Activated naive CD8-positive, alpha-beta T cell treated with anti-CD3 and anti-CD28 coated beads for 36 hours (primary cell): Measurements from ENCODE around the gene RHOBTB3. TPM values are rescaled to one million over a fixed set of nuclear protein-coding genes. Genes with fewer than 3 reads are reported as not detected.

Experiments
- total RNA-seq, 2 experiments: library from RNA; stranded (reverse); gene quantifications; one replicate each; pipeline ENCODE4 v1.2.3, GENCODE V29; 2021

Gene RHOBTB3
- total RNA-seq, 2 experiments from 2014 or later = 0.52 to 0.78 TPM

Other genes with a start within 250 kb of the RHOBTB3 start
- 10 to 100 TPM; 66.5 to 68.7 TPM for gene SKIC3, start 176.4 kb upstream of the RHOBTB3 start, total RNA-seq
- gene ARSK, start 176.2 kb upstream of the RHOBTB3 start, total RNA-seq = 1 to 10 TPM; 4.1 to 5.2 TPM
- gene GPR150, start 111.2 kb upstream of the RHOBTB3 start, total RNA-seq = under 1 TPM; 0.34 to 0.52 TPM
- gene RFESD, start 84.6 kb upstream of the RHOBTB3 start, total RNA-seq = 1 to 10 TPM; 6.1 to 6.2 TPM
- gene SPATA9, start 48.3 kb upstream of the RHOBTB3 start, total RNA-seq = not detected
- 10 to 100 TPM; 26.4 to 29.5 TPM for gene GLRX, start 91.4 kb downstream of the RHOBTB3 start, total RNA-seq
- 10 to 100 TPM; 41.9 to 45.6 TPM for gene ELL2, start 230.5 kb downstream of the RHOBTB3 start, total RNA-seq